Measurements from ENCODE around the gene KATNIP.
"Not testable (repeated sequence)": the region's sequence is repeated elsewhere in the genome, so short reads cannot be mapped to it uniquely, and the experiment has no call there.

The KATNIP gene

GRCh38 chr16:27538528-27538927 lies 11.4 kb upstream of the KATNIP start:
- no peak for DNase-seq (ENCODE audit: low read depth)

GRCh38 chr16:27539120-27539519 lies 10.8 kb upstream of the KATNIP start:
- no peak for DNase-seq (ENCODE audit: low read depth)

GRCh38 chr16:27539636-27540035 lies 10.3 kb upstream of the KATNIP start:
- DNase-seq (ENCODE audit: low read depth) = no peak

GRCh38 chr16:27543801-27544200 lies 6.1 kb upstream of the KATNIP start:
- DNase-seq (ENCODE audit: low read depth) = no peak

- DNase-seq (ENCODE audit: low read depth) = no peak
These were observed 5.3 kb upstream of the KATNIP start for GRCh38 chr16:27544671-27545070.

- no peak for DNase-seq (ENCODE audit: low read depth)
These were observed 2.8 kb upstream of the KATNIP start for GRCh38 chr16:27547134-27547533.

GRCh38 chr16:27547851-27548250 lies 2.1 kb upstream of the KATNIP start:
- no peak for DNase-seq (ENCODE audit: low read depth)

- no peak for DNase-seq (ENCODE audit: low read depth)
These were observed 539 bp upstream of the KATNIP start for GRCh38 chr16:27549464-27549745.

- DNase-seq (ENCODE audit: low read depth) = no peak
These were observed 607 bp downstream of the KATNIP start for GRCh38 chr16:27550582-27550920.

- no peak for DNase-seq (ENCODE audit: low read depth)
These were observed 1.1 kb downstream of the KATNIP start for GRCh38 chr16:27551036-27551435.

GRCh38 chr16:27556471-27556870 lies 6.5 kb downstream of the KATNIP start:
- no peak for DNase-seq (ENCODE audit: low read depth)

GRCh38 chr16:27558434-27558833 lies 8.5 kb downstream of the KATNIP start:
- no peak for DNase-seq (ENCODE audit: low read depth)

GRCh38 chr16:27558932-27559331 lies 9.0 kb downstream of the KATNIP start:
- DNase-seq (ENCODE audit: low read depth) = no peak

GRCh38 chr16:27561216-27561615 lies 11.3 kb downstream of the KATNIP start:
- no peak for DNase-seq (ENCODE audit: low read depth)

GRCh38 chr16:27564224-27564623 lies 14.3 kb downstream of the KATNIP start:
- DNase-seq (ENCODE audit: low read depth) = no peak

- DNase-seq (ENCODE audit: low read depth) = no peak
These were observed 16.5 kb downstream of the KATNIP start for GRCh38 chr16:27566417-27566816.

GRCh38 chr16:27568077-27568476 lies 18.1 kb downstream of the KATNIP start:
- no peak for DNase-seq (ENCODE audit: low read depth)

GRCh38 chr16:27570986-27571385 lies 21.0 kb downstream of the KATNIP start:
- not testable (repeated sequence) for DNase-seq (ENCODE audit: low read depth)

GRCh38 chr16:27571433-27572326 lies 21.7 kb downstream of the KATNIP start:
- DNase-seq (ENCODE audit: low read depth) = no peak

GRCh38 chr16:27572711-27573110 lies 22.8 kb downstream of the KATNIP start:
- no peak for DNase-seq (ENCODE audit: low read depth)

GRCh38 chr16:27576729-27577128 lies 26.8 kb downstream of the KATNIP start:
- no peak for DNase-seq (ENCODE audit: low read depth)

- no peak for DNase-seq (ENCODE audit: low read depth)
These were observed 29.4 kb downstream of the KATNIP start for GRCh38 chr16:27579087-27579980.

- DNase-seq (ENCODE audit: low read depth) = no peak
These were observed 32.9 kb downstream of the KATNIP start for GRCh38 chr16:27582883-27583282.
